Mesothelial cell of epicardium (in vitro differentiated cells): ENCODE data around the gene DMRT3. TPM values are rescaled to one million over a fixed set of nuclear protein-coding genes. Genes with fewer than 3 reads are reported as not detected.

Experiments
- DNase-seq, 2 experiments: peaks; one replicate each; pipeline ENCODE4 v3.0.0; 2021; ENCODE audit warnings: low spot score in 2 of 2; ENCODE audit not compliant: unreplicated experiment in 2 of 2
- H3K27ac Mint-ChIP-seq: 2 replicates; pipeline ENCODE4 v1.8.0; 2021; ENCODE audit warnings: mixed read lengths
- H3K27me3 Mint-ChIP-seq: 2 replicates; pipeline ENCODE4 v1.8.0; 2021; ENCODE audit warnings: low read depth, mixed read lengths
- H3K36me3 Mint-ChIP-seq: 2 replicates; pipeline ENCODE4 v1.8.0; 2021; ENCODE audit warnings: mixed read lengths
- H3K4me1 Mint-ChIP-seq: 2 replicates; pipeline ENCODE4 v1.8.0; 2021; ENCODE audit warnings: mixed read lengths
- H3K4me3 Mint-ChIP-seq: 2 replicates; pipeline ENCODE4 v1.8.0; 2021; ENCODE audit warnings: mild to moderate bottlenecking, moderate library complexity, mixed read lengths
- H3K9me3 Mint-ChIP-seq: 2 replicates; pipeline ENCODE4 v1.8.0; 2021; ENCODE audit warnings: mixed read lengths
- CTCF ChIP-seq: fragments of 200-600 bp; sonication (generic); IDR thresholded peaks from one replicate; pipeline ENCODE4 v1.5.0; 2021; ENCODE audit warnings: antibody characterized with exemption; ENCODE audit not compliant: unreplicated experiment
- total RNA-seq: library from RNA; stranded (reverse); gene quantifications from 3 replicates; pipeline ENCODE4 v1.2.1, GENCODE V29; 2021

Gene DMRT3
- total RNA-seq, 1 donor from 2014 or later: 2.1 TPM

GRCh38 chr9:1039589-1039988, 63.1 kb downstream of the DMRT3 start:
- no peak for TF ChIP-seq CTCF
- Mint-ChIP-seq H3K36me3 (no peaks in the 10 kb centered on the region), H3K9me3 (no peaks in the 10 kb centered on the region), H3K27me3 (peaks cover 92% of the 10 kb centered on the region), H3K4me3 (no peak overlapping the region), H3K27ac (no peak overlapping the region), H3K4me1 (peaks cover 15% of the 10 kb centered on the region)
- no peak for DNase-seq

Other genes starting within 250 kb of the DMRT3 start
- 0.16 TPM in 1 of 3 replicates, not detected in the others for gene DMRT1, start 135.0 kb upstream of the DMRT3 start, total RNA-seq
- gene DMRT2, start 73.7 kb downstream of the DMRT3 start, total RNA-seq: 0.45 to 0.47 TPM (median 0.47 TPM) in 3 replicates